ENCODE measurements around the gene APRT.

The APRT gene

GRCh38 chr16:88807626-88808453, 3.9 kb downstream of the APRT start:
- DNase-seq (ENCODE audit: low read depth) = no peak

GRCh38 chr16:88807142-88807625, 4.5 kb downstream of the APRT start:
- DNase-seq (ENCODE audit: low read depth) = no peak

GRCh38 chr16:88806491-88807111, 5.1 kb downstream of the APRT start:
- DNase-seq (ENCODE audit: low read depth) = no peak

GRCh38 chr16:88805887-88806393, 5.8 kb downstream of the APRT start:
- DNase-seq (ENCODE audit: low read depth) = no peak

GRCh38 chr16:88805340-88805715, 6.4 kb downstream of the APRT start:
- no peak for DNase-seq (ENCODE audit: low read depth)

- DNase-seq (ENCODE audit: low read depth) = no peak
Observed at GRCh38 chr16:88804552-88805339, 7.0 kb downstream of the APRT start.

GRCh38 chr16:88804173-88804551, 7.6 kb downstream of the APRT start:
- no peak for DNase-seq (ENCODE audit: low read depth)

GRCh38 chr16:88803264-88803987, 8.3 kb downstream of the APRT start, which contains the start of gene CDT1:
CDT1 (plus strand) TSS chr16:88803789; CDS start chr16:88803832, 43 bp downstream.
- peak; percentile 78 for DNase-seq (ENCODE audit: low read depth)

GRCh38 chr16:88800277-88800592, 11.5 kb downstream of the APRT start:
- no peak for DNase-seq (ENCODE audit: low read depth)

GRCh38 chr16:88799569-88800276, 12.0 kb downstream of the APRT start:
- no peak for DNase-seq (ENCODE audit: low read depth)

GRCh38 chr16:88798772-88799455, 12.8 kb downstream of the APRT start:
- no peak for DNase-seq (ENCODE audit: low read depth)

GRCh38 chr16:88798073-88798472, 13.7 kb downstream of the APRT start:
- no peak for DNase-seq (ENCODE audit: low read depth)

GRCh38 chr16:88796278-88796677, 15.4 kb downstream of the APRT start:
- DNase-seq (ENCODE audit: low read depth) = no peak

GRCh38 chr16:88793251-88793954, 18.3 kb downstream of the APRT start:
- DNase-seq (ENCODE audit: low read depth) = no peak

- no peak for DNase-seq (ENCODE audit: low read depth)
Observed at GRCh38 chr16:88792668-88793250, 19.0 kb downstream of the APRT start.

- no peak for DNase-seq (ENCODE audit: low read depth)
Observed at GRCh38 chr16:88792078-88792550, 19.6 kb downstream of the APRT start.

- no peak for DNase-seq (ENCODE audit: low read depth)
Observed at GRCh38 chr16:88790312-88791211, 21.2 kb downstream of the APRT start.

- DNase-seq (ENCODE audit: low read depth) = no peak
Observed at GRCh38 chr16:88789594-88789993, 22.1 kb downstream of the APRT start.

All from stimulated activated CD8-positive, alpha-beta memory T cell treated with anti-CD3 and anti-CD28 coated beads, Interleukin-4, amount 100 ng/mL, for 24 hours (primary cell).